Activated CD4-positive, alpha-beta memory T cell treated with anti-CD3 and anti-CD28 coated beads, Interleukin-2, amount 10 ng/mL, durations not matched to agents 7 days and 5 days (primary cell): ENCODE measurements around the gene EPB41L4B. TPM values are rescaled to one million over a fixed set of nuclear protein-coding genes. Genes with fewer than 3 reads are reported as not detected.

Experiments used
- CTCF ChIA-PET: fragments of 350-600 bp; sonication (Branson Sonifier 250); formaldehyde crosslinking; loops from one replicate; lab custom pipeline; 2021; ENCODE audit warnings: antibody characterized with exemption, inconsistent platforms; lab: Charles Lee
- POLR2A ChIA-PET: fragments of 350-600 bp; sonication (Branson Sonifier 250); formaldehyde crosslinking; loops from one replicate; lab custom pipeline; 2021; ENCODE audit warnings: antibody characterized with exemption; lab: Charles Lee
- DNase-seq: peaks from one replicate; pipeline ENCODE4 v3.0.0-alpha.2; 2020
- H3K27ac Mint-ChIP-seq: one replicate; pipeline ENCODE4 v1.8.0; 2021; ENCODE audit warnings: mild to moderate bottlenecking, mixed read lengths
- H3K27me3 Mint-ChIP-seq: one replicate; pipeline ENCODE4 v1.8.0; 2021; ENCODE audit warnings: mixed read lengths
- H3K36me3 Mint-ChIP-seq: one replicate; pipeline ENCODE4 v1.8.0; 2021; ENCODE audit warnings: low read depth, mixed read lengths
- H3K4me1 Mint-ChIP-seq: one replicate; pipeline ENCODE4 v1.8.0; 2021; ENCODE audit warnings: mixed read lengths
- H3K4me3 Mint-ChIP-seq: one replicate; pipeline ENCODE4 v1.8.0; 2021; ENCODE audit warnings: mild to moderate bottlenecking, mixed read lengths
- H3K9me3 Mint-ChIP-seq: one replicate; pipeline ENCODE4 v1.8.0; 2021; ENCODE audit warnings: mixed read lengths
- total RNA-seq, 2 experiments: library from RNA; stranded (reverse); gene quantifications; one replicate each; pipeline ENCODE4 v1.2.3, GENCODE V29; 2021

EPB41L4B gene
- total RNA-seq, 2 experiments from 2014 or later = 0.08 to 0.18 TPM

GRCh38 chr9:109251776-109252106 lies 69.1 kb downstream of the EPB41L4B start:
- H3K4me3 Mint-ChIP-seq = no peak overlapping the region

GRCh38 chr9:109251080-109251775 lies 69.6 kb downstream of the EPB41L4B start:
- DNase-seq = no peak
- H3K27ac Mint-ChIP-seq = no peak overlapping the region
- ChIA-PET POLR2A (no interaction called here), CTCF (no interaction called here)
- no peaks in the 10 kb centered on the region for H3K4me1 Mint-ChIP-seq
- H3K27me3 Mint-ChIP-seq = peaks cover 6% of the 10 kb centered on the region
- no peaks in the 10 kb centered on the region for H3K36me3 Mint-ChIP-seq
- H3K4me3 Mint-ChIP-seq = no peak overlapping the region
- H3K9me3 Mint-ChIP-seq = no peaks in the 10 kb centered on the region

More at GRCh38 chr9:109251776-109252106, 69.1 kb downstream of the EPB41L4B start:
- Mint-ChIP-seq H3K27me3 (peaks cover 6% of the 10 kb centered on the region), H3K36me3 (no peaks in the 10 kb centered on the region), H3K9me3 (no peaks in the 10 kb centered on the region), H3K4me1 (no peaks in the 10 kb centered on the region), H3K27ac (no peak overlapping the region)
- DNase-seq = no peak
- ChIA-PET POLR2A (no interaction called here), CTCF (no interaction called here)

- CTCF ChIA-PET = no interaction called here
- no peaks in the 10 kb centered on the region for H3K4me1 Mint-ChIP-seq
Measured at GRCh38 chr9:109250771-109251079, 70.1 kb downstream of the EPB41L4B start.

GRCh38 chr9:109250311-109250741 lies 70.5 kb downstream of the EPB41L4B start:
- no peaks in the 10 kb centered on the region for H3K36me3 Mint-ChIP-seq
- no peak overlapping the region for H3K4me3 Mint-ChIP-seq
- peaks cover 6% of the 10 kb centered on the region for H3K27me3 Mint-ChIP-seq
- H3K4me1 Mint-ChIP-seq = no peaks in the 10 kb centered on the region
- no peak overlapping the region for H3K27ac Mint-ChIP-seq
- POLR2A ChIA-PET = no interaction called here
- no peaks in the 10 kb centered on the region for H3K9me3 Mint-ChIP-seq
- CTCF ChIA-PET = no interaction called here
- no peak for DNase-seq

More at GRCh38 chr9:109250771-109251079, 70.1 kb downstream of the EPB41L4B start:
- Mint-ChIP-seq H3K36me3 (no peaks in the 10 kb centered on the region), H3K27ac (no peak overlapping the region), H3K27me3 (peaks cover 6% of the 10 kb centered on the region), H3K9me3 (no peaks in the 10 kb centered on the region), H3K4me3 (no peak overlapping the region)
- POLR2A ChIA-PET = no interaction called here
- no peak for DNase-seq

- DNase-seq = no peak
- Mint-ChIP-seq H3K27ac (no peak overlapping the region), H3K4me1 (no peaks in the 10 kb centered on the region), H3K9me3 (no peaks in the 10 kb centered on the region), H3K4me3 (no peak overlapping the region), H3K27me3 (peaks cover 6% of the 10 kb centered on the region), H3K36me3 (no peaks in the 10 kb centered on the region)
- ChIA-PET POLR2A (no interaction called here), CTCF (interaction anchor here (0.6 kb wide), 1 partner anchor 16 kb away, joined by 3 read pairs; no protein-coding TSS in a partner anchor)
Measured at GRCh38 chr9:109249615-109250014, 71.2 kb downstream of the EPB41L4B start.

- ChIA-PET POLR2A (no interaction called here), CTCF (no interaction called here)
- no peaks in the 10 kb centered on the region for H3K36me3 Mint-ChIP-seq
- no peak overlapping the region for H3K4me3 Mint-ChIP-seq
- no peak overlapping the region for H3K27ac Mint-ChIP-seq
- no peaks in the 10 kb centered on the region for H3K9me3 Mint-ChIP-seq
- H3K4me1 Mint-ChIP-seq = no peaks in the 10 kb centered on the region
- no peak for DNase-seq
- H3K27me3 Mint-ChIP-seq = peaks cover 11% of the 10 kb centered on the region
Measured at GRCh38 chr9:109248133-109248581, 72.7 kb downstream of the EPB41L4B start.

GRCh38 chr9:109247228-109247627 lies 73.6 kb downstream of the EPB41L4B start:
- H3K27ac Mint-ChIP-seq = no peak overlapping the region

GRCh38 chr9:109246533-109246932 lies 74.3 kb downstream of the EPB41L4B start:
- H3K27me3 Mint-ChIP-seq = peaks cover 8% of the 10 kb centered on the region
- no peak for DNase-seq
- no peaks in the 10 kb centered on the region for H3K4me1 Mint-ChIP-seq
- H3K27ac Mint-ChIP-seq = no peak overlapping the region
- CTCF ChIA-PET = interaction anchor here (0.9 kb wide), 1 partner anchor 224 kb away, joined by 3 read pairs; no protein-coding TSS in a partner anchor
- no peaks in the 10 kb centered on the region for H3K36me3 Mint-ChIP-seq
- H3K4me3 Mint-ChIP-seq = no peak overlapping the region
- POLR2A ChIA-PET = no interaction called here
- no peaks in the 10 kb centered on the region for H3K9me3 Mint-ChIP-seq

More at GRCh38 chr9:109247228-109247627, 73.6 kb downstream of the EPB41L4B start:
- no peak overlapping the region for H3K4me3 Mint-ChIP-seq
- H3K27me3 Mint-ChIP-seq = peaks cover 8% of the 10 kb centered on the region
- no peaks in the 10 kb centered on the region for H3K36me3 Mint-ChIP-seq
- no peaks in the 10 kb centered on the region for H3K4me1 Mint-ChIP-seq
- no peak for DNase-seq
- ChIA-PET POLR2A (no interaction called here), CTCF (interaction anchor here (0.9 kb wide), 1 partner anchor 223 kb away, joined by 3 read pairs; no protein-coding TSS in a partner anchor)
- no peaks in the 10 kb centered on the region for H3K9me3 Mint-ChIP-seq

GRCh38 chr9:109245310-109245897 lies 75.5 kb downstream of the EPB41L4B start:
- H3K27me3 Mint-ChIP-seq = peaks cover 8% of the 10 kb centered on the region
- H3K27ac Mint-ChIP-seq = no peak overlapping the region
- no peak for DNase-seq
- no peaks in the 10 kb centered on the region for H3K4me1 Mint-ChIP-seq
- CTCF ChIA-PET = interaction anchor here (0.6 to 1.0 kb wide), 2 partner anchors 9 to 74 kb away, joined by 3 read pairs; no protein-coding TSS in a partner anchor
- POLR2A ChIA-PET = no interaction called here
- no peaks in the 10 kb centered on the region for H3K36me3 Mint-ChIP-seq
- no peak overlapping the region for H3K4me3 Mint-ChIP-seq
- no peaks in the 10 kb centered on the region for H3K9me3 Mint-ChIP-seq

GRCh38 chr9:109244179-109245132 lies 76.4 kb downstream of the EPB41L4B start:
- no peaks in the 10 kb centered on the region for H3K9me3 Mint-ChIP-seq
- H3K4me3 Mint-ChIP-seq = no peak overlapping the region
- H3K27me3 Mint-ChIP-seq = peaks cover 11% of the 10 kb centered on the region
- ChIA-PET CTCF (interaction anchor here (0.6 to 2.4 kb wide), 4 partner anchors 8 to 225 kb away, joined by 3 to 12 read pairs (median 3); no protein-coding TSS in a partner anchor), POLR2A (no interaction called here)
- DNase-seq = peak; percentile 67
- no peaks in the 10 kb centered on the region for H3K4me1 Mint-ChIP-seq
- H3K27ac Mint-ChIP-seq = no peak overlapping the region
- H3K36me3 Mint-ChIP-seq = no peaks in the 10 kb centered on the region

- Mint-ChIP-seq H3K36me3 (no peaks in the 10 kb centered on the region), H3K4me3 (no peak overlapping the region), H3K4me1 (no peaks in the 10 kb centered on the region), H3K9me3 (no peaks in the 10 kb centered on the region), H3K27ac (no peak overlapping the region), H3K27me3 (peaks cover 15% of the 10 kb centered on the region)
- CTCF ChIA-PET = interaction anchor here (0.7 to 2.4 kb wide), 2 partner anchors 225 to 227 kb away, joined by 3 to 12 read pairs; no protein-coding TSS in a partner anchor
- POLR2A ChIA-PET = no interaction called here
- DNase-seq = no peak
Measured at GRCh38 chr9:109242741-109243140, 78.1 kb downstream of the EPB41L4B start.

- H3K4me3 Mint-ChIP-seq = no peak overlapping the region
- DNase-seq = no peak
- H3K27me3 Mint-ChIP-seq = peaks cover 22% of the 10 kb centered on the region
- CTCF ChIA-PET = interaction anchor here (0.7 to 2.4 kb wide), 2 partner anchors 226 to 228 kb away, joined by 3 to 12 read pairs; no protein-coding TSS in a partner anchor
- no peak overlapping the region for H3K27ac Mint-ChIP-seq
- no peaks in the 10 kb centered on the region for H3K36me3 Mint-ChIP-seq
- no peaks in the 10 kb centered on the region for H3K9me3 Mint-ChIP-seq
- POLR2A ChIA-PET = no interaction called here
- H3K4me1 Mint-ChIP-seq = no peaks in the 10 kb centered on the region
Measured at GRCh38 chr9:109242014-109242413, 78.8 kb downstream of the EPB41L4B start.
